ENCODE data around the gene CHGA. TPM values are rescaled to one million over a fixed set of nuclear protein-coding genes. Genes with fewer than 3 reads are reported as not detected.

The CHGA gene
- total RNA-seq = not detected in 2 replicates

GRCh38 chr14:92922883-92923743 lies at the start of gene CHGA:
TSS of gene CHGA (plus strand) at chr14:92923150. CDS start at chr14:92923360, 210 bp downstream.

Other genes starting within 250 kb of the CHGA start
- 10.3 and 25.9 TPM in 2 replicates for gene LGMN, start 174.5 kb upstream of the CHGA start, total RNA-seq
- gene GOLGA5, start 128.8 kb upstream of the CHGA start, total RNA-seq = 57.9 and 63.0 TPM in 2 replicates
- gene ITPK1, start 192.8 kb downstream of the CHGA start, total RNA-seq = 11.7 and 12.5 TPM in 2 replicates